Glomerular endothelial cell (primary cell): ENCODE measurements around the gene KATNBL1. TPM values are rescaled to one million over a fixed set of nuclear protein-coding genes. Genes with fewer than 3 reads are reported as not detected.

ENCODE experiments used
- DNase-seq: peaks from one replicate; pipeline ENCODE4 v3.0.0-alpha.2; 2011; ENCODE audit warnings: low read depth, low spot score; ENCODE audit errors: extremely low read depth
- total RNA-seq: library from RNA; depleted of rRNA; stranded (reverse); fragments of >200 nt; gene quantifications from 2 replicates; pipeline ENCODE4 v1.2.3, GENCODE V29; 2015

Gene KATNBL1, protein sequence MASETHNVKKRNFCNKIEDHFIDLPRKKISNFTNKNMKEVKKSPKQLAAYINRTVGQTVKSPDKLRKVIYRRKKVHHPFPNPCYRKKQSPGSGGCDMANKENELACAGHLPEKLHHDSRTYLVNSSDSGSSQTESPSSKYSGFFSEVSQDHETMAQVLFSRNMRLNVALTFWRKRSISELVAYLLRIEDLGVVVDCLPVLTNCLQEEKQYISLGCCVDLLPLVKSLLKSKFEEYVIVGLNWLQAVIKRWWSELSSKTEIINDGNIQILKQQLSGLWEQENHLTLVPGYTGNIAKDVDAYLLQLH
- total RNA-seq, result 35.0 and 47.7 TPM in 2 replicates

DNA sequence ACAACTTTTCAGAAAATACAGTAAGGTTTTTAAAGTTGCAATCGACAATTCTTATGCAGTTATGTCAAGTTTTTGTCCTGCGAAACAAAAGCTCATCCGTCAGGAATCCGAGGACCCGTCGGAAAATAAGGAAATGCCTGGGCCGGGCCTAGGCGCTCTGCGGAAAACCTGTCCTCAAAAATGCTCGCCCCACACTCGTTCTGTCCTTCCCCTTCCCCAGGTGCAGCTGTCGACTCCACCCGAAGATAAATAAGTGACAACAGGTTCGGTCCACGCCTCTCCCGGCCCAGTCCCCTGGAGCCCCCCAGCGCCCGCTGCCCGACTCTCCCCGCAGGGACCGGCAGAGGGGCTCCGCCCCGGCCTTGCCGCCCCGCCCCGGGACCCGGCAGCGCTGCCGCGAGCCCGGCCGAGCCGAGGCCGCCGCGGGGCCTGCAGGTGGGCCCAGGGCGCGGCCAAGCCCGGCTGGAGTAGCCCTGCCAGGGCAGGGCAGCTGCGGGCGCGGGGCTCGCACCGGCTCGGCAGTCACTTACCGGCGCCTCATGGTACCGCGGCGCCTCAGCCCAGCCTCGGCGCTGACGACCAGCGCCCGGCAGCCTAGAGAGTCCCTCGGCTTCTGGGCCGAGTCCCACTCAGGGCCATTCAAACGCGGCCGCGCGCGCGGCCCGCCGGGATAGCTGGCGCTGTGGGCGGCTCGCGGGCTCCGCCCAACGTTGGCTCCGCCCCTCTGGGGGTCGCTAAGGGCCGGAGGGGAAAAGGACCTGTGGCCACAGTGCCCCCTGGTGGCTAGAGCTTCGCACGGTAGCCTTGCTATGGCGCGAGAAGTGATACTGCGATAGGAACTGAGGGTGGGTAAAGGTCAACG is at the start of gene KATNBL1:
Gene KATNBL1, minus strand, starts transcription at position 676 of the 862 bp plus-strand sequence. CDS start 46,420 bp downstream, outside the sequence.
- no peak for DNase-seq

DNA sequence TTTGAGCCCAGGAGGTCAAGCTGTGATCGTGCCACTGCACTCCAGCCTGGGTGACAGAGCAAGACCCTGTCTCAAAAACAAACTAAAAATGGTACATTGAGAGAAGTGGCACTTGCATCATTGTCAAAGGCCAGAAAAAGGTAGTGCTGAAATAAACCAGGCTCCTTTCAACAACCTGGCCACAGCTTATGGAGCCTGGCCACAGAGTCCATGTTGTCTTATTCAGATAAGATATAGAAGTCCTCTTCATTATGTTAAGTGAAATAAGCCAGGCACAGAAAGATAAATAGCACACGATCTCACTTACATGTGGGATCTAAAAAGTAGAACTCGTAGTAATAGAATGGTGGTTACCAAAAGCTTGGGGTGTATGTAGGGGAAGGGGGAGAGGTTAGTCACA is 49.7 kb upstream of the KATNBL1 start:
- no peak for DNase-seq

DNA sequence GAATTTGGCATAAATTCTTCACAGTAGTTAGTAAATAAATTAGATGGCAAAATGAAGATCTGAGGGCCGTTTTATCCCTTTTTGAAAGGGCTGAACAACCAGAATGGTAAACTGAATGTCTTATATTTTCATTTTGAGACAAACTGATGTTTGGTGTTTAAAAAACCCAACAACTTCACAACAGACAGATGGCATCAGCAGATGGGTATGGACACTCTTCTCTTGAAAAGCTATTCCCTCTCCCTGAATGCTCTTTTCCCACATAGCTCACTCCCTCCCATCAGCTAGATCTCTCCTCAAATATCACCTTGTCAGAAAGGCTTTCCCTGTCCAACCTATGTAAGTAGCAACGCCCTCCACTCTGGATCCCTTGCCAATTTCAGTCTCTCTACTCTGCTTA is 48.3 kb upstream of the KATNBL1 start:
- no peak for DNase-seq

DNA sequence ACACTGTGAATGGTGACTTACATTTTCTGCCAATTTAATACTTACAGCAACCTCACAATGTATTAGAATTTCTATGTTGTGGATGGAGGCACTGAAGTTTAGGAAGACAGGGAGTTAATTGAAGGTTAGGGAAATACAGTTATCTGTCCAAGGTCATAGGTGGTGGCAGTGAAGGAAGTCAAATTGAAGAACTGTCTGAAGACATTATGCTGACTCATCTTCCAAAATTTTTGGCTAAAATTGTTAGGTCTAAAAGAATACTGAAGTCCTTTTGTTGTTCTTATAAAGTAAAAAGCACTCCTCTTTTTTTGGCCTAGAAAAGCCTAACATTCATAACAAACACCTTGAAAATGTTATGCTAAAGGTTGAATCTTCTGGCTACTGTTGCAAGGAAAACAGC is 42.6 kb upstream of the KATNBL1 start:
- no peak for DNase-seq

DNA sequence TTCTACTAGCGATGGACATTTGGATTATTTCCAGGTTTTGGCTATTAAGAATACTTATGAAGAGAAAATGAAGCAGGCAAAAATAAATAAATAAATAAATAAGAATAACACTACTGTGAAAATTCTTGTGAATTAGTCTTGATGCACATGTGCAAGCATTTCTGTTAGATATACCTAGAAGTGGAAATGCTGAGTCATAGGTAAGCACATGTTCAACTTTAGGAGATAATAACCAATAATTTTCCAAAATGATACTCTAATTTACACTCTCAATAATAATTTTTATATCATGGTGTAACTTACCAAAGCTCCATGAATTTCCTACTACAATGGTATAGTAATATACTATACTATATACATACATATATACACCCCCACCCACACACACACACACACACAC is 38.3 kb upstream of the KATNBL1 start:
- DNase-seq, result no peak

DNA sequence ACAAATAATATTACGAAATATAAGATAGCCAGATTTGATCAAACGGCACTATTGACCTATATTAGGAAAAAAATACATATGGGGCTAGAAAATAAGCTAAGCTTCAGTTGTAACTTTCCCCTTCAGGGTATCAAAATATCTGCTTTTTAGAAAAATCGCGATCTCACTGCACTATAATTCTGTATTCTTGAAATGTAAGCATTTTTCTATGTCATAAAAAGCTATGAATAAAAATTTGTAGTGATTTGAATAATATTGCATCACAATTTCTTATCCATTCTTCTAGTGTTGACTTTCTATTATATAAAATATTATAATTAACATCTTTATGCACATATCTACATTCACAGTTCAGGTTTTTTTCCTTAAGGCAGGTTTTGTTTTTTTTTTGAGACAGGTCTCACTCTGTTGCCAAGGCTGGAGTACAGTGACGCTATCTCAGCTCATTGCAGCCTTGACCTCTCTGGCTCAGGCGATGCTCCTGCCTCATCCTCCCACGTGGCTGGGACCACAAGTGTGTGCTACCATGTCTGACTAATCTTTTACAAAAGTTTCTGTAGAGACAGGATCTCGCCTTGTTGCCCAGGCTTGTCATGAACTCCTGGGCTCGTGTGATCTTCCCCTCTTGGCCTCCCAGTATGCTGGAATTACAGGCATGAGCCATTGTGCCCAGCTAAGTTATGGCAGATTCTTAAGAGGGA is 36.5 kb upstream of the KATNBL1 start:
- DNase-seq, result no peak

DNA sequence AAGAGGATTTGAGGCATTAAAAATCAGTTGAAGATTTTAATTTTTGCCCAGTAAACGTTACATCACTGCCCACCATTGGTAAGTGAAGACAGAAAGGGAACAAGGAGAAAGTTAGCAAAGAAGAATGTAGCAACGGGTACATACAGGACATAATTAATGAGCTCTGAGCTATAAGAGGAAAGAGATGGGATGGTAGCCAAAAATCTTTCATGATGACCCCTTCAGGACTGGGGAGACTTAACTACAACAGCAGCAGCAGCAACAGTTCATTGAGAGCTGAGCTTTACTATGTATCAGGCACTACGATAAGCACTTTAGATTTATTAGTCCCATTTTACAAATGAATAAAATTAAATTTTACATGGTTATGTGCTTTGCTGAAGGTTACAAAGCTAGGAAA is 33.3 kb upstream of the KATNBL1 start:
- DNase-seq, result no peak

DNA sequence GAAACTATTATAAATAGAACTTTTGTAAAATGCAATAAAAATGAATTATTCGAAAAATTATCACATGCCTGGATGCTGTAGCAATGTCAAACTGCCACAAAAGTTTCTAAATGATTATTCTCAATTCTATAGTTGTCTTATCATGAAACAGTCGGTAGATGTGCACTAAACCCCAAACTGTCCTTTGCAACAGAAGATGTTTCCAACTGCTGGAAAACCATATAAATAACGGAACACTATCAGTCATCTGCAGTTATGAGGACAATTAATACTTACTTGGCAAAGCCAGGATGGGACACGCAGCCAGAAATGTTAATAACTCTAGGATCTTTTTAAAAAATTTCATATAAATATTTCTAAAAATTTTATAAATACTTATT is 32.4 kb upstream of the KATNBL1 start:
- DNase-seq, result no peak

DNA sequence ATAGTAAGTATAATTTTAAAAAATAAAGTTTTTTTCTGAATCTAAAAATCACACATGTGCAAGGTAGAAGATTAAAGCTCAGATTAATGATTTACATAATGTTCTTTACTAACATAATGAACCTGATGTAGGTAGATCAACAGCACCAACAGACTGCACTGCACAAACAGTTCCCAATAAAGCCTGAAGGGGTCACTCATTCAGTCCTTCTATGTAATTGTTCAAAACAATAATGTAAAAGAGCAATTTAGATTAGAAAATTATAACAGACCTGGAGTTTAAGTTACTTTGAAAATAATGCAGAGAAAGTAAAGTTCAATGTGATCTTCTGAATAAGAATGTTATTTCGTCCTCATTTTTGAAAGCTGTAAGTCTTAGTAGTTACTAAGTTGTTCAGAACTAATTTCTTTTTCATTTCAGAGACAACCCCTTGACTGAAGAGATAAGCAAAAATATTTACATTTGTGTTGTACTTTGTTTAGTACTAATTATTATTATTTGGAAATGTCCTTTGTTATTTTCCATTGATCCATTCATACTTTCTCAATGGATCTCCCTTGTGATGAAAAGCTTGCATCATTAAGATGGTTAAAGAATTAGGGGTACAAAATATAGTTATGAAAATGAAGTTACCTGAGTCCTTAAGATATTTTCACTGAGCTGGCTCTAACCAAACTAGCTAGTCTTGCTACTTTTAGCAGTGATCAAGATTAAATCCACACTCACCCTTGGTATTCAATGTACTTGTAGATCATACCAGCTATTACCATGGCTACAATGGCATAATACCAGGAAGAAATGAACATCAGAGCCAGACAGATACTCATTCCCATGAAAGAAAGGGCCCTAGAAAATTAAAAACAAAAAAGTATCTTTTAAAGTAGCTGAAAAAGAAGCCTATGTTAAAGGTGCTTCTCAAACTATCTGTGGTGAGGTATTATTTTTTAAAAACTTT is 31.8 kb upstream of the KATNBL1 start:
- DNase-seq, result no peak

DNA sequence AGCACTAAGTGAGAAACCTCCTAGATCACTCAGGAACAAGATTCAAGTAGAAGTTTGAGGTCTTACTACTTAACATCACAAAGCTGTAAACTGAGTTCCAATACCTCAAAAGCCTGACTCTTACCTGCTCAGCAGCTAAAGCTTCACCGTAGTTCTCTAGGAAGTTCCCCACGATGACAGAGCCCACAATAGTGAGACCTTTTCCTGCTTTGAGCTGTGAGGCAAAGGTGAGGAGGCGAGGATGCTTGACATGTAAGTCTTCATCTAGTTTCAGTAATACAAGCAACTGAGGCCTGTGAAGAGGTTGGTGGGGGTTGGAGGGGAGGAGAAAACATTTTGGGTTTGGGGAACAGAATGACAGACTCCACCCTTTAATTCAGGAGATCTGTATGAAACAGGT is 30.6 kb upstream of the KATNBL1 start:
- DNase-seq, result no peak

DNA sequence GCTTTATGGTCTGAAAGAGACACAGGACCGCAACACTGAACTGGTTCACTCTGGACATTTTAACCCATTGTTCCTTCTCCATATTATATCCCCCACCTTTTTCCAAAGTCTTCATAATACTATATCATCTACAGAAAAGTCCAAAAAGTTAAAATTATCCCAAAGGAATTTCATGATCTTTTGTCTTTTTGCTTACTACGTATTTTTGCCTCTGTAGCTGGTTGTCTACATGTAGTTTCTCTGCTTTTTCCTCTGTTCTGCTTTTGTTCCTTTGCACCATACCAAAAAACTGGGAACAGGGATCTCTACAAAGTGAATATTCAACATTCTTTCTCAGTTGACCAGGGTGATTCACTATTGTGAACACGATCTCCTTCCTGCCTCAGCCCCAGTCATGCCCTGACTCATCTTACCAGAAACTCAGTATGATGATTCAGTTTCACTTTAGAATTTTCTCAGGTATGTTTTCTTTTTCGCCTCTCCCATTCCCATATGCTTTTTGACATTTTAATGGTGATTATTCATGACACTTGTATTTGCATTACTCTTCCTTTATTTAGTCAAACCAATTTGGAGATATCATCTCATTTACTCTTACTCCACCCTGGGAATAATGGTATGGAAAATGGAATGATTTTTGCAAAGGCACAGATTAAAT is 29.4 kb upstream of the KATNBL1 start:
- no peak for DNase-seq

DNA sequence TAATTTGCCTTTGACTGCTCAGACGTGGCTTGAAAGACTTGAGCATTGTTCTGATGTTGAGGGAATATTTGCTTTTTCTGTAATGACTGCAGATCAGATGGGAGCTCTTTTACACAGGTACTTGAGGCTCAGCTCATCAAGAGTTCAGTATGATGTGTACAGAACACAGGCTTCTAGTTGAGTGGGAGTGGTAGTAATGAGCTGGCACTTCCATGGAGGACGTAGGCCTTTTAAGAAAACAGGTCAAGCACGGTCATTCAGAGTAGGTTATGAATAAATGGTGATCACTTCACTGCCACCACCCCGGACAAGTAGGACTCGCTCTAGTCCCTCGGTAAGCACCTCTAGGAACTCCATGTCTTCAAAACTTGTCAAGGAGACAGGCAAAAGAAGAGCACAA is 23.7 kb upstream of the KATNBL1 start:
- DNase-seq, result no peak

DNA sequence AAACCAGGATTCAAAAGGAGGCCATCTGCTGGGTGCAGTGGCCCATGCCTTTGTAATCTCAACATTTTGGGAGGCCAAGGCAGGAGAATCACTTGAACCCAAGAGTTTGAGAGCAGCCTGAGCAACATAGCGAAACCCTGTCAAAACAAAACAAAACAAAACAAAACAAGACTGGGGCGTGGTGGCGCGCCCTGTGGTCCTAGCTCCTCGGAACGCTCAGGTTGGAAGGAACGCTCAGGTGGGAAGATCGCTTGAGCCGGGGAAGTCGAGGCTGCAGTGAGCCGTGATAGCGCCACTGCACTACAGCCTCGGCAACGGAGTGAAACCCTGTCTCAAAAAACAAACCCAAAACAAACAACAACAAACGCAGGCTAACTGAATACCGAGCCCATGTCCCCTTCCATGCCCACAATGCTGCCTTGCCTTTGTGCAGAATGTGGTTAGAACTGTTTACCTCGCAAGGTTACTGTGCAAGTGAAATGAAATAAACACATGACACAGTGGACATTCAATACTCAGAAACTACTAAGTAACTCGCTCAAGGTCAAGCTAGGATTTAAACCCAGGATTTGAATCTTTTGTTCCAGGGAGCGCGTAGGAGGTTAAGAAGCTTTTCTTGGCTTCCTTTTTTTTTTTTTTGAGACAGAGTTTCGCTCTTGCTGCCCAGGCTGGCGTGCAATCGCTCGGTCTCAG is 14.2 kb upstream of the KATNBL1 start:
- DNase-seq, result no peak

DNA sequence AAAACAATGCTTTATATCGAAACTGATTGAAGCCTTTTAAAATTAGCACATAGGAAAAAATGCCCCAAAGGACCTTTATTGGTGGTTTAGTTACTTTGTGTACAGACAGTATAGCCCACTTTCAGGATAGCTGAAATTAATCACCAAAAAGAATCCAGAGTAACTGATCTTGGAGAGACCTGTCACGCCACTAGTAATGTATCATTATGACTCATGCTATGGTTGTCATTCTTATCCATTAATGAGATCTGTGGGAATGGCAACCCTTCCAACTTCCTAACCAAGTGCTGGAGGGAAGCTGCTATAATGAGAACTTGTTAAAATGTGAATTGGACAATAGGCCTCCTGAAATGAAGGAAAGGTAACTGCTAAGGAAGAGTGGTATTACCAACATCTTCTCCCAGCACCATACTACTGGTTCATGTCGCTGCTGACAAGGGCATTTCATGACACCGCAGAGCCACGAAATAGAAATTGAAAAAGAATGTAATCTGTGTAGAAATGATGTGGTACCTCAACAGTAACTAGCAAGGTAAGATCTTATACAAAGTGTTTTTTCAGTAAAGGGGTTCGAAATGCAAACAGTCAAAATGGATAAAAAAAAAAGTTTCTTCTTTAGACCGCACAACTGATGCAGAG is 7.8 kb upstream of the KATNBL1 start:
- DNase-seq, result no peak

DNA sequence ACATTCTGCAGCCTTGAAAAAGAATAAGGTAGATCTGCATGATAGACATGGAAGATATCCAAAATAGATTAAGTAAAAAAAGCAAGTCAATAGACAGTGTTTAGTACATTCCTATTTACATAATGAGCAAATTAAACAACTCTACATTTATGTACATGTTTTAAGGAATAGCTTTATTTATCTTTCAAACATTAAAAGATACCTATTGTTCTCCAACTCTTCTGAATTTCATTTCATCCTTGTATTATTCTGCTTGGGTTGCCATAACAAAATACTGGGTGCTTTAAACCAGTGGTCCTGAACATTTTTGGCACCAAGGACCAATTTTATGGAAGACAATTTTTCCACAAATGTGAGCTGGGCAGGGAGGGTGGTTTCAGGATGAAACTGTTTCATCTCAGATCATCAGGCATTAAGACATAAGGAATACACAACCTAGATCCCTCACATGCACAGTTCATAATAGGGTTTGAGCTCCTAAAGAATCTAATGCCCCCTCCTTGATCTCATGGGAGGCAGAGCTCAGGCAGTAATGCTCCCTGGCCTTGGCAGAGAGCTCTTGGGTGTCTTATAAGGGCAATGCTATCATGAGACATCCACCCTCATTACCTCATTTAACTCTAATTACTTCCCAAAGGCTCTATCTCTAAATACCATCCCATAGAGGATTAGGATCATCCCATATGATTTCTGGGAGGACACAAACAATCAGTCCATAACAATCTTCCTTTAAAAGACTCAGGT is 6.8 kb upstream of the KATNBL1 start:
- DNase-seq, result no peak

DNA sequence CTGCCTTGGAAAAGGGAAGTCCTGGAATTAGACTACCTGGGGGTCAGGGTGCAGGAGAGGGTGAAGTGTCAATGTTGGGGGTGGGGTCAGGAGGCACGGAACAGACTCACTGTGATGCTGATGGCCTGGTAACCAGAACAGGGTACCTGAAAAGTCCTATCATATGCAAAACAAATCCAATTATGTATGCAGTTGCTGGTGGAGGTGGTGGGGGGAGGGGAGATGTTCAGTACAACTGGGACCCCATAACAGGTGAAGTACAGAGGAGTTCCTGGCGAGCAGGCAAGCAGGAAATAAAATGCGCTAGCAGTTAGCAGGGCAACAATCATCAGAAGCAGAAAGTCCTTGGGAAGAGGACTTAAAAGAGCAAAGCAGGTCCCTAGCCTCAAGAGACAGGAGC is 4.2 kb upstream of the KATNBL1 start:
- DNase-seq, result no peak

DNA sequence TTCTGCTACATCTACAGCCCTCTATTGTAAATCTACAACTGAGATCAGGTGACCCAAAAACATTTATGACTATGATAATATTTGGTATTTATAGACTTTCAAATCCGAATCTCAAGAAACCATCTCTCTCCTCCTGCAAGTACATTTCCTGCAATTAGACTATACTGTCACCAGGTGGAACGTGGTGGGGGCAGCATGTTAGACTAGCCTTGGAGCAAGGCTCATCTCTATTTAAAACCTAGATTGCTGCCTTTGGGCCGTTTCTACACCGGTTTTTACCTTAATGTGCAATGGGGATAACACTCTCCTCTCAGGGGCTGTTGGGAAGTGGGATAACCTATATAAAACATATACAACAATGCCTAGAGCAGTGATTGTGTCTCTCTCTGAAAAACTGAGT is 3.8 kb upstream of the KATNBL1 start:
- no peak for DNase-seq

DNA sequence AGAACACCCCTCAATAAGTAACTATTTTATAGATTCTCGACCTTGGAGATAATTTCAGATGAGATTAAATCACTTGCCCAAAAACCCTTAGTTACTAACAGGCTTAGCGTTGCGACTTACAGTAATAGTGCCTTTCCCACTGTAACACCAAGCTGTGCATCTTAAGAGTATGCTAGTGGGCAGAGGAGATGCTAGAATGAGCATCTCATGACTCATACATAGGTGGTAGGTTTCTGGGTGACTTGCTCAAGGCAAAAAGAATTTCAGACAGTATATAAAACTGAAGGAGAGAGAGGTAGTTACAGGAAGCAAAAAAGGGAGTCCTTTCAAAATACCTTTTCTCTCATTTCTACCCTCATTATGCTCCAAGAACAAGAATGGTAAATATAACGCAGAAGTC is 3.9 kb downstream of the KATNBL1 start:
- DNase-seq, result no peak
